Hepatocyte (in vitro differentiated cells): ENCODE measurements around the gene FANCL.

ENCODE experiments used
- CTCF ChIP-seq: fragments of 200-600 bp; sonication (generic); IDR thresholded peaks from 2 replicates; pipeline ENCODE4 v1.5.1; 2016; ENCODE audit warnings: antibody characterized with exemption, mild to moderate bottlenecking; ENCODE audit not compliant: poor library complexity
- EZH2 ChIP-seq: fragments of 200-600 bp; sonication (generic); IDR thresholded peaks from 2 replicates; pipeline ENCODE4 v1.6.1; 2016; ENCODE audit warnings: antibody characterized with exemption, mild to moderate bottlenecking, borderline replicate concordance
- EZH2phosphoT487 ChIP-seq: fragments of 200-600 bp; sonication (generic); IDR thresholded peaks from one replicate; pipeline ENCODE4 v1.6.1; 2018; ENCODE audit warnings: antibody characterized with exemption, mild to moderate bottlenecking, low read depth, moderate library complexity; ENCODE audit not compliant: unreplicated experiment, severe bottlenecking

- TF ChIP-seq CTCF (no peak), EZH2 (no peak), EZH2phosphoT487 (no peak)
Observed at GRCh38 chr2:58197894-58198293, 43.2 kb downstream of the FANCL start.
